Body of pancreas (tissue), 4 donors: ENCODE measurements around the gene CLDN19. TPM values are rescaled to one million over a fixed set of nuclear protein-coding genes. Genes with fewer than 3 reads are reported as not detected.
A peak's percentile ranks its signal among the peaks of the same experiment; 100 is the strongest.

ENCODE experiments used
- ATAC-seq: fragments of 150-250 bp; one replicate; pipeline ENCODE4 v1.9.1; 2016
- DNase-seq, 4 donors: peaks; one replicate each; pipeline ENCODE4 v3.0.0-alpha.2; 2019
- H3K27ac ChIP-seq, 4 donors: fragments of 200-600 bp; sonication (generic); 1 replicate in 3 of 4; 2 replicates in 1 of 4; pipeline versions ENCODE4 v1.5.1 to v1.6.1; 2016 to 2019; ENCODE audit warnings: mild to moderate bottlenecking in 1 of 4, mixed read lengths in 1 of 4, moderate library complexity in 1 of 4
- H3K27me3 ChIP-seq, 2 donors: fragments of 200-600 bp; sonication (generic); one replicate each; pipeline ENCODE4 v1.6.0; 2016; ENCODE audit warnings: mild to moderate bottlenecking in 1 of 2
- H3K36me3 ChIP-seq, 2 donors: fragments of 200-600 bp; sonication (generic); replicated peaks in 1 of 2; 2 replicates each; pipeline ENCODE4 v1.5.1; 2016; ENCODE audit warnings: low read depth in 2 of 2; ENCODE audit not compliant: insufficient read depth in 1 of 2
- H3K4me1 ChIP-seq: fragments of 200-600 bp; sonication (generic); one replicate; pipeline ENCODE4 v1.6.0; 2016
- H3K4me3 ChIP-seq, 2 donors: fragments of 200-600 bp; sonication (generic); 1 replicate in 1 of 2; 2 replicates in 1 of 2; pipeline ENCODE4 v1.5.1; 2016 to 2019
- H3K9me3 ChIP-seq, 3 donors: fragments of 200-600 bp; sonication (generic); 1 replicate in 2 of 3; 2 replicates in 1 of 3; pipeline ENCODE4 v1.5.1; 2016
- POLR2A ChIP-seq, 3 donors: fragments of 450-650 bp; IDR thresholded peaks; one replicate each; pipeline ENCODE4 v1.6.1; 2016; ENCODE audit warnings: antibody characterized with exemption in 3 of 3, mild to moderate bottlenecking in 2 of 3
- WGBS, 2 donors: methylation state at CpG; one replicate each; pipeline ENCODE4 v1.1.5; 2017; 5-methylcytosine and 5-hydroxymethylcytosine counted together
- intact Hi-C: fragments of 100-400 bp; cut with DNase I; formaldehyde crosslinking; loops from one replicate; pipeline ENCODE4 v1.15.1; 2023
- total RNA-seq, 2 donors: library from RNA; depleted of rRNA; stranded (reverse); fragments of >200 nt; gene quantifications; one replicate each; pipeline ENCODE4 v1.1.0, GENCODE V29; 2016
- TF ChIP-seq, protein P1 (sequence below), 7 experiments: fragments of 450-650 bp in 4 of 7; fragments of 200-600 bp in 3 of 7; sonication (generic) in 3 of 7; IDR thresholded peaks; one replicate each; pipeline ENCODE4 v1.5.1; 2016 to 2019; ENCODE audit warnings: antibody characterized with exemption in 7 of 7

The CLDN19 gene
- total RNA-seq, 2 donors from 2014 or later: not detected

DNA sequence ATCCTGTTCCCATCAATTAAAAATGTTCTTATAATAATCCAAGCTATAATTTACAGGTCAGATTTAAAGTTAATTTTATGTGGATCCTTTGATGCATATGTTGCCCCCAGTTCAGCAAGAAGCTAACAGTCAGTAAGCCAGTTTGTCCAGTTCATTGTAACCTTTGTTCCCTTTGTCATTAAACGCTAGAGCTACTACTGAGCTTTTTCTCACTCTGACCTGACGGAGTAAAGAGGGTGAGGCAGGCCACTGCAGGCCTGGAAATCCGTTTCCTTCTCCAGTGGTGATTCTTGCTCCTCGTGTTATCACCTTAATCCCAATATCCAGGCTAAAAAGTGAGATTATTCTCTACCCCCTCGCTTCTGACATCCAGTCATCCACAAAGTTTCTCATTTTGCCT is 47.6 kb downstream of the CLDN19 start:
- Histone ChIP-seq H3K9me3 (no peaks in the 10 kb centered on the region), H3K36me3 (peaks cover 0 to 1% of the 10 kb centered on the region in 2 donors), H3K27me3 (no peaks in the 10 kb centered on the region), H3K27ac (peak overlapping the region; percentile 30 to 58 (median 48)), H3K4me1 (peaks cover 65% of the 10 kb centered on the region), H3K4me3 (no peak overlapping the region)
- ATAC-seq: peak; percentile 50
- DNase-seq: peak in 2 of 4 donors; percentile 7 to 11
- 31 to 38% methylated on average over 5 of the region's 5 CpGs for WGBS, 2 donors
- intact Hi-C loops: no loop called here
- TF ChIP-seq, protein P1, sequence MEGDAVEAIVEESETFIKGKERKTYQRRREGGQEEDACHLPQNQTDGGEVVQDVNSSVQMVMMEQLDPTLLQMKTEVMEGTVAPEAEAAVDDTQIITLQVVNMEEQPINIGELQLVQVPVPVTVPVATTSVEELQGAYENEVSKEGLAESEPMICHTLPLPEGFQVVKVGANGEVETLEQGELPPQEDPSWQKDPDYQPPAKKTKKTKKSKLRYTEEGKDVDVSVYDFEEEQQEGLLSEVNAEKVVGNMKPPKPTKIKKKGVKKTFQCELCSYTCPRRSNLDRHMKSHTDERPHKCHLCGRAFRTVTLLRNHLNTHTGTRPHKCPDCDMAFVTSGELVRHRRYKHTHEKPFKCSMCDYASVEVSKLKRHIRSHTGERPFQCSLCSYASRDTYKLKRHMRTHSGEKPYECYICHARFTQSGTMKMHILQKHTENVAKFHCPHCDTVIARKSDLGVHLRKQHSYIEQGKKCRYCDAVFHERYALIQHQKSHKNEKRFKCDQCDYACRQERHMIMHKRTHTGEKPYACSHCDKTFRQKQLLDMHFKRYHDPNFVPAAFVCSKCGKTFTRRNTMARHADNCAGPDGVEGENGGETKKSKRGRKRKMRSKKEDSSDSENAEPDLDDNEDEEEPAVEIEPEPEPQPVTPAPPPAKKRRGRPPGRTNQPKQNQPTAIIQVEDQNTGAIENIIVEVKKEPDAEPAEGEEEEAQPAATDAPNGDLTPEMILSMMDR (IDR thresholded peaks at IDR 0.05): no peak
- no peak for TF ChIP-seq POLR2A (IDR thresholded peaks at IDR 0.05)

DNA sequence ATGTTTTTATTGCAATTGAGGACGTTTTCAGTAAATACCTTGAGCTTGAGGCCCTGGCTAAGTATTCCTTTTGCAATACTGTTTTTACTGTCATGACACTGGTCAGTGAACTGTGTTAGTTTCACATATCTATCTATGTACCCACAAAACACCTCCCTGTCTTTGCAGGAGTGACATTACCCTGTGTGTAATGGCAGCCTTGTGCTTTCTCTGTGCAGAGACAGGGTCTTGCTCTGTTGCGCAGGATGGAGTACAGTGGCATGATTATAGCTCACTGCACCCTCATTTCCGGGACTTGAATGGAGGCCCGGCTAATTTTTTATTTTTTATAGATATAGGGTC is 48.9 kb downstream of the CLDN19 start:
- DNase-seq: no peak
- Histone ChIP-seq H3K9me3 (no peaks in the 10 kb centered on the region), H3K27ac (peak overlapping the region in 1 of 4 donors; percentile 3), H3K4me1 (peaks cover 77% of the 10 kb centered on the region), H3K36me3 (no peaks in the 10 kb centered on the region), H3K4me3 (no peak overlapping the region), H3K27me3 (no peaks in the 10 kb centered on the region)
- no peak for TF ChIP-seq POLR2A (IDR thresholded peaks at IDR 0.05)
- TF ChIP-seq, protein P1 (IDR thresholded peaks at IDR 0.05): no peak
- ATAC-seq: no peak
- 62 to 66% methylated on average over 4 of the region's 4 CpGs for WGBS, 2 donors
- intact Hi-C loops: no loop called here

DNA sequence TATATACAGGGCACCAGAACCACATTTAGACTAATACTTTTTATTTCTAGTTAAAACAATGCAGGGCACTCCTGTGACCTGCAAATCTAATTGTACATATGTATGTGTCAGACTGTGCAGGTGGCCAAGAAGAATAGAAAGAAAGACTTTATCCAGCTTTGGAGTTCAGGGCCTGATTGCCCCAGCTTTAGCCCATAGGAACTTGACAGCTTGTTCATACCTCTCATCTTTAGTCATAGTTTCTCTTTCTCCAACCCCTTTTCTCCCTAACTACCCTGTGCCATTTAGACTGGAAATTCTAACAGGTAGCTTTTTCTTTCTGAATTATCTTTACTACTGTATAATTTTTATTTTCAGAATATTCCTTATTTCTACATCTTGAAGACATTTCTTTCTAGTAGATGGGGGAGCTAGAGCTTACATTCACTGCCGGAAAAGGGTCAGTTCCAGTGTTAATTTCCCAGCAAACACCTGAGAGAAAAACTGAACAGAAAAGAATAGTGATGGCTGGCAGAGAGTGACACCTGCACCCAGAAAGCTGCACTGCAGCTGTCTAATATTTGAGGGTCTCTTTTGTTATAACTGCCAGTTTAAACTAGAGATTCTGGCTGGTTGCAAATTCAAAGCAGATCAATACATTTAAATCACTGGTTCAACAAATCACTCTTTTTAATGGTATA is 49.4 kb downstream of the CLDN19 start:
- peaks cover 82% of the 10 kb centered on the region for H3K4me1 ChIP-seq
- intact Hi-C loops: no loop called here
- WGBS, 2 donors: 86% methylated on average over 1 of the region's 1 CpG
- peak overlapping the region in 1 of 4 donors; percentile 17 for H3K27ac ChIP-seq
- H3K4me3 ChIP-seq: no peak overlapping the region
- TF ChIP-seq POLR2A (IDR thresholded peaks at IDR 0.05): no peak
- TF ChIP-seq, protein P1 (IDR thresholded peaks at IDR 0.05): peak in 2 of 7 experiments; percentile 7 to 17
- no peaks in the 10 kb centered on the region for H3K36me3 ChIP-seq
- DNase-seq: peak in 1 of 4 donors; percentile 14
- H3K9me3 ChIP-seq: no peaks in the 10 kb centered on the region
- no peak for ATAC-seq
- H3K27me3 ChIP-seq: no peaks in the 10 kb centered on the region

DNA sequence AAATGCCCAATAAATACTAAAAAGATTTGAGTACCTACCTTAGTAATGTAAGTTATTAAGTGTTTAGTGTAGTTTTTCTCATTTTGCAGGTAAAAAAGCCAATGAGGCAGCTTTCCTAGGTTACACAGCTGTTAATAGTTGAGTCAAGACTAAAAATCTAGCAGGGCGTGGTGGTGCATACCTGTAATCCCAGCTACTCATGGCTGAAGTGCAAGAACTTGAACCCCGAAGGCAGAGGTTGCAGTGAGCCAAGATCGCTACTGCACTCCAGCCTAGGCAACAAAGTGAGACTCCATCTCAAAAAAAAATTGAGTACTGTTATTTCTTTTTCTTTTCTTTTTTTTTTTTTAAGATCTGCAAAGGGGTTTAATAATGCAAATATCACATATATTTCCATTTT is 50.1 kb downstream of the CLDN19 start:
- H3K4me1 ChIP-seq: peaks cover 90% of the 10 kb centered on the region
- H3K9me3 ChIP-seq: no peaks in the 10 kb centered on the region
- no peaks in the 10 kb centered on the region for H3K27me3 ChIP-seq
- no peaks in the 10 kb centered on the region for H3K36me3 ChIP-seq
- WGBS, 2 donors: 83 to 94% methylated on average over 3 of the region's 3 CpGs
- H3K4me3 ChIP-seq: no peak overlapping the region
- no peak for DNase-seq
- TF ChIP-seq, protein P1 (IDR thresholded peaks at IDR 0.05): no peak
- no peak for TF ChIP-seq POLR2A (IDR thresholded peaks at IDR 0.05)
- no peak for ATAC-seq
- H3K27ac ChIP-seq: peak overlapping the region in 1 of 4 donors; percentile 17
- intact Hi-C loops: no loop called here

DNA sequence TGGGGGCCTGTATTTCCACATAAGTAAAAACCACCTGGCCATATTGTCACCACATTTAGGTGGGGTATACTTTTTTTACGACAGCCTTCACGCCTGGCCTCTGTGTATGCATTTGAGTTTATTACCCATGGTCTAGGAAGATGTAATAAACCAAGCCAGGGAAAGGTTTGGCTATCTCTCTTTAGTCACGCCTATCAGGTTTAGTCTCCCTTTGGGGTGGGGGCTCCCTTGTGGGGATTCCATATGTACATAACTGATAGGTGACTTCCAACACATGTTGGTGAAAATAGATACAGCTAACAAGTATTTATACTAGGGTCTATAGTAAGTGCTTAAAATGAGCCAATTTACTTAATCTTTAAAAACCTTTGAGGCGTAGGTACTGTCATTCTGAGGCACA is 53.6 kb downstream of the CLDN19 start:
- intact Hi-C loops: no loop called here
- no peak overlapping the region for H3K27ac ChIP-seq
- WGBS, 2 donors: 84 to 89% methylated on average over 4 of the region's 4 CpGs
- H3K36me3 ChIP-seq: no peaks in the 10 kb centered on the region
- DNase-seq (no peak), ATAC-seq (no peak)
- no peaks in the 10 kb centered on the region for H3K27me3 ChIP-seq
- TF ChIP-seq, protein P1 (IDR thresholded peaks at IDR 0.05): no peak
- TF ChIP-seq POLR2A (IDR thresholded peaks at IDR 0.05): no peak
- peaks cover 79% of the 10 kb centered on the region for H3K4me1 ChIP-seq
- H3K4me3 ChIP-seq: no peak overlapping the region
- no peaks in the 10 kb centered on the region for H3K9me3 ChIP-seq
